ENCODE data around the gene FTCD.

- TF ChIP-seq CTCF (IDR thresholded peaks at IDR 0.05) = no peak
- no peak for TF ChIP-seq REST (IDR thresholded peaks at IDR 0.05; ENCODE audit: insufficient read depth in 1 of 2, low read depth in 2 of 2, low read length in 1 of 2)
- TF ChIP-seq POLR2AphosphoS5 (IDR thresholded peaks at IDR 0.05; ENCODE audit: low read depth, low read length) = no peak
- TF ChIP-seq SIN3A (IDR thresholded peaks at IDR 0.05; ENCODE audit: borderline replicate concordance, insufficient read depth, low read depth, low read length) = no peak
Observed at GRCh38 chr21:46125846-46126301, 29.5 kb downstream of the FTCD start.

Data from Panc1 (cell line).